Cardiac muscle cell (in vitro differentiated cells and primary cell): ENCODE measurements around the gene GPR176. TPM values are rescaled to one million over a fixed set of nuclear protein-coding genes. Genes with fewer than 3 reads are reported as not detected.

Source experiments
- DNase-seq, 2 donors: peaks; one replicate each; pipeline versions ENCODE4 v3.0.0 to v3.0.0-alpha.2; 2010 to 2017; ENCODE audit warnings: low read depth in 1 of 2, low spot score in 1 of 2
- H3K27ac ChIP-seq: fragments of 200-600 bp; sonication (generic); 2 replicates; pipeline ENCODE4 v1.5.1; 2016
- H3K27me3 ChIP-seq: fragments of 200-600 bp; sonication (generic); 2 replicates; pipeline ENCODE4 v1.6.0; 2016; ENCODE audit warnings: control low read depth
- H3K36me3 ChIP-seq: fragments of 200-600 bp; sonication (generic); 2 replicates; pipeline ENCODE4 v1.5.1; 2016; ENCODE audit warnings: control low read depth
- H3K4me1 ChIP-seq: fragments of 200-600 bp; sonication (generic); 2 replicates; pipeline ENCODE4 v1.8.1; 2017; ENCODE audit warnings: low read depth, mild to moderate bottlenecking, mixed run types
- H3K4me3 ChIP-seq: fragments of 200-600 bp; sonication (generic); 2 replicates; pipeline ENCODE4 v1.5.1; 2016; ENCODE audit warnings: mild to moderate bottlenecking
- H3K9me3 ChIP-seq: fragments of 200-600 bp; sonication (generic); 2 replicates; pipeline ENCODE4 v1.5.1; 2017; ENCODE audit warnings: low read depth, mild to moderate bottlenecking, control low read depth
- CTCF ChIP-seq: IDR thresholded peaks from 2 replicates; pipeline ENCODE4 v1.5.1; 2012; ENCODE audit warnings: low read depth, mild to moderate bottlenecking, low read length
- polyA plus RNA-seq: library from polyadenylated mRNA; unstranded; fragments of >200 nt; fragmentation: Nextera tagmentation; extraction: Ambion mirVana; gene quantifications from 2 replicates; pipeline ENCODE4 v1.2.1, GENCODE V29; 2016
- total RNA-seq: library from RNA; depleted of rRNA; stranded (reverse); fragments of >200 nt; gene quantifications from 2 replicates; pipeline ENCODE4 v1.2.3, GENCODE V29; 2016

Gene GPR176
- total and polyA plus RNA-seq, 2 experiments from 2014 or later, result 1.4 to 5.6 TPM

GRCh38 chr15:39924437-39924836 lies 4.4 kb upstream of the GPR176 start:
- Histone ChIP-seq H3K27me3 (peaks cover 12% of the 10 kb centered on the region), H3K4me3 (no peak overlapping the region), H3K4me1 (no peaks in the 10 kb centered on the region), H3K27ac (no peak overlapping the region), H3K36me3 (no peaks in the 10 kb centered on the region), H3K9me3 (no peaks in the 10 kb centered on the region)
- no peak for DNase-seq
- TF ChIP-seq CTCF, result no peak

GRCh38 chr15:39922462-39923092 lies 2.5 kb upstream of the GPR176 start:
- no peak for DNase-seq
- Histone ChIP-seq H3K27ac (no peak overlapping the region), H3K36me3 (no peaks in the 10 kb centered on the region), H3K4me1 (no peaks in the 10 kb centered on the region), H3K4me3 (no peak overlapping the region), H3K27me3 (peaks cover 24% of the 10 kb centered on the region), H3K9me3 (no peaks in the 10 kb centered on the region)
- no peak for TF ChIP-seq CTCF

- no peak for DNase-seq
- no peaks in the 10 kb centered on the region for H3K36me3 ChIP-seq
- peak overlapping the region; percentile 42 for H3K4me3 ChIP-seq
- no peak for TF ChIP-seq CTCF
- no peak overlapping the region for H3K27ac ChIP-seq
- no peaks in the 10 kb centered on the region for H3K9me3 ChIP-seq
- H3K27me3 ChIP-seq, result peaks cover 24% of the 10 kb centered on the region
- H3K4me1 ChIP-seq, result no peaks in the 10 kb centered on the region
These were observed 1.2 kb upstream of the GPR176 start for GRCh38 chr15:39921274-39921638.

GRCh38 chr15:39920510-39921273 lies 626 bp upstream of the GPR176 start:
- H3K36me3 ChIP-seq, result no peaks in the 10 kb centered on the region
- no peak for TF ChIP-seq CTCF
- peak; percentile 77 to 87 for DNase-seq
- peak overlapping the region; percentile 42 for H3K4me3 ChIP-seq
- no peaks in the 10 kb centered on the region for H3K4me1 ChIP-seq
- H3K27ac ChIP-seq, result no peak overlapping the region
- peaks cover 24% of the 10 kb centered on the region for H3K27me3 ChIP-seq
- H3K9me3 ChIP-seq, result no peaks in the 10 kb centered on the region

- peak in 1 of 2 donors; percentile 15 for DNase-seq
- no peak for TF ChIP-seq CTCF
These were observed 687 bp downstream of the GPR176 start for GRCh38 chr15:39919411-39919747.

More at GRCh38 chr15:39919411-39919747, 687 bp downstream of the GPR176 start:
- Histone ChIP-seq H3K4me1 (no peaks in the 10 kb centered on the region), H3K9me3 (no peaks in the 10 kb centered on the region), H3K27me3 (peaks cover 24% of the 10 kb centered on the region), H3K27ac (no peak overlapping the region), H3K36me3 (no peaks in the 10 kb centered on the region), H3K4me3 (peak overlapping the region; percentile 42)
